Head of caudate nucleus (tissue), 42 donors: ENCODE results near the gene ARPC1A.
"Not testable (repeated sequence)": the region's sequence is repeated elsewhere in the genome, so short reads cannot be mapped to it uniquely, and the experiment has no call there.

ENCODE experiments used
- DNase-seq, 42 donors: peaks; one replicate each; pipeline versions ENCODE4 v3.0.0 to v3.0.0-alpha.2; 2020 to 2021; ENCODE audit warnings: mixed read lengths in 7 of 42
- intact Hi-C: fragments of 100-400 bp; cut with DNase I; formaldehyde crosslinking; loops from one replicate; pipeline ENCODE4 v1.15.0; 2022

ARPC1A gene

DNA sequence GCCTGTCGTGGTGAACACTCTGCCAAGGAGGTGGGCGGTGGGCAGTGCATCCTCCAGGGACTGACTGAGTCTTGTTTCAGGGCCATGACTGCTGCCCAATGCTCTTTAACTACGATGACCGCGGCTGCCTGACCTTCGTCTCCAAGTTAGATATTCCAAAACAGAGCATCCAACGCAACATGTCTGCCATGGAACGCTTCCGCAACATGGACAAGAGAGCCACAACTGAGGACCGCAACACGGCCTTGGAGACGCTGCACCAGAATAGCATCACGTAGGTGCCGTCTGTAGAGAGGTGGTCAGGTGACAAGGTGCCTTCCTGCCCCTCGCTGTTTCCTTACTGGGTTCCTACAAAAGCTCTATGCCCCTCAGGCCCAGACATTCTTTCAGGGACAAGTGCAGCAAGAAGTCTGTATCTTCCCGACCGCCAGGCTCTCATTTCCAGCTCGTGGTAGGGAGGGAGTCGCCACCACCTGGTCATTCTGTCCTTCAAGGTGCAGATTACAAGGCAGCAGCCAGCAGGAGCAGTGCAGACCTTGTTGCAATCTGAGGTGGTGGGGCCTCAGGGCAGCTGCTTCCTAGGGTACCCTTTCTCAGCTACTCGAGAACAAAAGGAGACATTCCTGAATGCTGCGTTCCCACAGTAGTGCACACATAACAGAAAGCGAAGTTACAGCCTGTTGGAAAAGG, 33.9 kb downstream of the ARPC1A start:
- intact Hi-C loops = no loop called here
- peak in 2 of 42 donors; percentile 12 to 22 for DNase-seq

GRCh38 chr7:99362801-99363200, 37.1 kb downstream of the ARPC1A start:
- intact Hi-C loops = no loop called here

DNA sequence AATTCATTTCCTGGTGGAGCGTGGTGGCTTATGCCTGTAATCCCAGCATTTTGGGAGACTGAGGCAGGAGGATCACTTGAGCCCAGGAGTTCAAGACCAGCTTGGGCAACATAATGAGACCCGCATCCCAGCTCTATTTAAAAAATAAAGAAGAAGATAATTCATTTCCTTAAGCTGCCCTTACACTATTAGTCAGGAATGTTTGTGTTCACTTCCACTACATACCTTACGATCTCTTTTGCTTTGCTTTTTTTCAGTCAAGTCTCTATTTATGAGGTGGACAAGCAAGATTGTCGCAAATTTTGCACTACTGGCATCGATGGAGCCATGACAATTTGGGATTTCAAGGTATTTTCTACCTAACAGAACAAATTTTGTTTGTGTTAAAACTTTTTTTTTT, 37.6 kb downstream of the ARPC1A start:
- DNase-seq = no peak
- intact Hi-C loops = no loop called here

More at GRCh38 chr7:99362801-99363200, 37.1 kb downstream of the ARPC1A start:
- no peak for DNase-seq

DNA sequence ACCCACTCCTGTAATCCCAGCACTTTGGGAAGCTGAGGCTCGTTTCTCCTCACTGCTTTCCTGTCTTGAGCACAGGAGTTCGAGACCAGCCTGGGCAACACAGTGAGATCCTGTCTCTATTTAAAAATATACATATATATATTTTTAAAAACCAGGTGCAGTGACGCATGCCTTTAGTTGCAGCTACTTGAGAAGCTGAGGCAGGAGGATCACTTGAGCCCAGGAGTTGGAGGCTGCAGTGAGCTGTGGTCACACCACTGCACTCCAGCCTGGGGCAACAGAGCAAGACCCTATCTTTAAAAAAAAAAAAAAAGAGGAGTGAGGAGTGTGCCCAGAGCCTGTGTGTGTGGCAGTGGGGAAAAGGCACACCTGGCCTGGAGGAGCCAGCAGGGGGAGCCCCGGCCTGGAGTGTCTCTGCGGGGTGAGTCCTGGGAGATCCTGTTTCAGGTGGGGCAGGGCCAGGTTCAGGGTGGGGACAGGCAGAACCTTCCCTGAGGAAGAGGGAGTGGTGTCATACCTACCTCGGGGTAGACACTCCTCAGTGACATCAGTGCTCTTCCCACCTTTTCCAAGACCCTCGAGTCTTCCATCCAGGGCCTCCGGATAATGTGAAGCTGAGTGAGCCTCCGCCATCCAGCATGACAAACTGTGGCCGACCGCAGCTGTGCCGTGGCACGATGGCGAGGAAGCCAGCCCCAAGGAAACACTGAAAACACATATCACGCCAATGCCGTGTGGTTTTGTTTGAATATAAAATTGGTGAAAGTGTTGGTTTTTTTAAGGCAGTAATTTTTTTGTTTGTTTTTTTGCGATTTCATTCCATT, 39.8 kb downstream of the ARPC1A start:
- peak in 37 of 42 donors; percentile 32 to 79 (median 59) for DNase-seq
- intact Hi-C loops = no loop called here

DNA sequence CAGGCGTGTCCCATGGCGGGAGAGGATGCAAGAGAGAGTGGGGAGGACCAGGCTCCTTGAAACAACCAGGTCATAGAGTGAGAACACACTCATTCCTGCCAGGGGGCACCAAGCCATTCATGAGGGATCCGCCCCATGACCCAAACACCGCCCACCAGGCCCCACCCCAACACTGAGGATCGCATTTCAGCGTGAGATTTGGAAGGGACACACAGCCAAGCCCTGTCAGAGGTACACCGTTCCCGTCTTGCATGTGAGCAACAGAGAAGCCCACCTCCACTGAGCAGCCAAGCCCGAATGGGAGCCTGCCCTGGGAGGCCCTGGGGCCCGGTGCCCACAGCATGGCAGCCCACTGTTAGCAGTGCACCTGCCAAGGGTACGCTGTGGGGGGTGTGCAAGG, 40.9 kb downstream of the ARPC1A start:
- intact Hi-C loops = no loop called here
- no peak for DNase-seq

DNA sequence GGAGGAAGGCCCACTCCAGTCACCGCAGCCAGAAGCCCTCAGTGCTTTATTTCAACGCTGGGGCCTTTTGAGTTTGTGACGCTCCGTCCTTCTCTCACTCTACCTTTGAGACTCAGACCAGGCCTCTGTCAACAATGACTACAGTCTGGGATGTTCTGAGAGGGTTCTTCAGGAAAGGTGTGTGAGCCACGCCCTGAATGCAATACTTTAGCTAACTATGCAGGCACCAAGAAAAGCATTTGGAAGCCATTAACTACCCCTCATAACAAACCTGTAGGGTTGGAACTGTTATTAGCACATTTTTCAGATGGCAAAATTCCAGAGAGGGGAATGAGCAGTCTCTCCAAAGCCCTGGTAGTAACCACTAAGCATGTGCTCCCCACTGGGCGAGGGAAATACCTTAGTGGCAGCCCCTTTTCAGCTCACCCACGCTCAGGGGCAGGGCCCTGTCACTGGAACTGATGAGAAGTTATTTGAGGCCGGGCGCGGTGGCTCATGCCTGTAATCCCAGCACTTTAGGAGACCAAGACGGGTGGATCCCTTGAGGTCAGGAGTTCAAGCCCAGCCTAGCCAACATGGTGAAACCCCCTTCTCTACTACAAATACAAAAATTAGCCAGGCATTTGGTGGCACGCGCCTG, 43.2 kb downstream of the ARPC1A start:
- intact Hi-C loops = no loop called here
- DNase-seq = no peak

DNA sequence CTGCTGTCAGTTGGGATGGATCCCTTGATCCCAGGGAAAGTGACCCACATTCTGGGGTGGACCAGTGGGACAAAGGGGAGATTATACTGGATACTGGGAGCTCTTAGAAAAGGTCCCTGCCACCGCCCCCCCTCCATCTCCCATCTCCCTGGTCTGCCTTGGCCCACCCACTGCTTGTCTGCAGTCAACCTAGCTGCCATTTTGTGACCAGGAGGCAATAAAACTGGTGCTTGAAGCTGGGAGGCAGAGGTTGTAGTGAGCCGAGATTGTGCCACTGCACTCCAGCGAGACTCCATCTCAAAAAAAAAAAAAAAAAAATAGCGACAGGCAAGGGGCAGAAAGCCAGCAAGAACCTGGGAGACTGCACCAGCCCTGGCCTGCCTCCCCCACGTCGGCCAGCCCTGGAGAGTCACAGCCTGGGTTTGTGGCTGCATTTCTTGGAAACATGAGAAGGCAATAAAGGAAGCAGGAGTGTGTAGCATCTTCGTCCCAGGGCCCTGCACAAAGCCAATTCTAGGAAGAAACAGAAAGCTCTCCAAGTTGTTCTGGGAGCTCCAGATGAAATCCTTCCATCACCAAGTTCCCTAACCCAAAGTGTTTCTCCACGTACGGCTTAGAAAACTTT, 44.2 kb downstream of the ARPC1A start:
- no peak for DNase-seq
- intact Hi-C loops = no loop called here

- intact Hi-C loops = no loop called here
- no peak for DNase-seq
Observed at GRCh38 chr7:99371376-99371920, 45.8 kb downstream of the ARPC1A start.

DNA sequence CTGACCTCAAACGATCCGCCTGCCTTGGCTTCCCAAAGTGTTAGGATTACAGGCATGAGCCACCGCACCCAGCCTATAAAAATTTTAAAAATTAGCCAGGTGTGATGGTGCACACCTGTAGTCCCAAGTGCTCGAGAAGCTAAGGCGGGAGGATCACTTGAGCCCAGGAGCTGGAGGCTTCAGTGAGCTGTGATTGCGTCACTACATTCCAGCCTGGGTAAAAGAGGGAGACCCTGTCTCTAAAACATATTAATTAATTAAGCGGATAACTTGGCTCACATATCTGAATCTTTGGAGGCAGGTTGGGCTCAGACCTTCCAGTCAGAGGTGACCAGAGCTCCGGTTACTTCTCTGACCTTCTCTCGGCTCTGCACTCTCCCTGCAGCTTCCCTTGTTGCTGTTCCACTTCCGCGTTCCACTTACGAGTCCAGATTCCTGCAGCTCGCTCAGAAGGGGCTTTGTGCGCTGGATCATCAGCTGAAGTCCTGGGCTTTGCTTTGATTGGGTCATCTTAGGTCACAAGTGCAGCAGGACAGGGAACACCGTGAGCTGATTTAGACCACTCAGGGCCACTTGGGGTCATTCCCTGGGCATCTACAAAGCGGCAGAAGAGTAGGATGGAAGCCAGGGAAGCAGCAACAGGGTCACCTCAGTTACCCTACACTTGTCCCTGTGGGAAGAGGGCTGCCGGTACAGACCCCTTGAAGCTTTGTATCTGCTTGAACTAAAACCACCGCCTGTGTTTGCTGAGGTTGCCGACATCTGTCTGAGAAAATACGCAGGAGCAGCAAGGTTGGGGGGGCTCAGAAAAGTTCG, 46.8 kb downstream of the ARPC1A start:
- peak in 2 of 42 donors; percentile 7 to 27 for DNase-seq
- intact Hi-C loops = no loop called here

- intact Hi-C loops = no loop called here
- no peak for DNase-seq
Observed at GRCh38 chr7:99373091-99374066, 47.7 kb downstream of the ARPC1A start.

GRCh38 chr7:99374111-99375064, 48.7 kb downstream of the ARPC1A start, which contains the start of gene ARPC1B:
Gene ARPC1B (plus strand): TSS chr7:99374730. CDS start chr7:99385715, 10,985 bp downstream.
- intact Hi-C loops = no loop called here
- DNase-seq = peak in 26 of 42 donors; percentile 23 to 64 (median 42)

GRCh38 chr7:99375070-99375807, 49.5 kb downstream of the ARPC1A start:
- intact Hi-C loops = no loop called here
- peak in 39 of 42 donors; percentile 28 to 80 (median 63) for DNase-seq

- DNase-seq = peak in 22 of 42 donors; percentile 22 to 68 (median 43)
- intact Hi-C loops = no loop called here
Observed at GRCh38 chr7:99379043-99379577, 53.4 kb downstream of the ARPC1A start.

GRCh38 chr7:99379693-99380031, 54.0 kb downstream of the ARPC1A start:
- intact Hi-C loops = not testable (repeated sequence)

More at GRCh38 chr7:99379693-99380031, 54.0 kb downstream of the ARPC1A start:
- not testable (repeated sequence) for DNase-seq
